ENCODE measurements around the gene CCND1.
"Not testable (repeated sequence)": the region's sequence is repeated elsewhere in the genome, so short reads cannot be mapped to it uniquely, and the experiment has no call there.

CCND1 gene

GRCh38 chr11:69622097-69622681 is 18.8 kb upstream of the CCND1 start:
- H3K4me2 ChIP-seq (ENCODE audit: low read length); H3K9ac ChIP-seq (ENCODE audit: low read depth, low read length); H3K4me3 ChIP-seq (ENCODE audit: low read length); H3K27me3 ChIP-seq (ENCODE audit: control insufficient read depth, insufficient read depth, low read length); H3K9me3 ChIP-seq (replicated peaks; ENCODE audit: low read length); H3K4me1 ChIP-seq (ENCODE audit: control insufficient read depth, insufficient read depth, low read length); H3K36me3 ChIP-seq (ENCODE audit: insufficient read depth, low read length): not testable (repeated sequence)

DNA sequence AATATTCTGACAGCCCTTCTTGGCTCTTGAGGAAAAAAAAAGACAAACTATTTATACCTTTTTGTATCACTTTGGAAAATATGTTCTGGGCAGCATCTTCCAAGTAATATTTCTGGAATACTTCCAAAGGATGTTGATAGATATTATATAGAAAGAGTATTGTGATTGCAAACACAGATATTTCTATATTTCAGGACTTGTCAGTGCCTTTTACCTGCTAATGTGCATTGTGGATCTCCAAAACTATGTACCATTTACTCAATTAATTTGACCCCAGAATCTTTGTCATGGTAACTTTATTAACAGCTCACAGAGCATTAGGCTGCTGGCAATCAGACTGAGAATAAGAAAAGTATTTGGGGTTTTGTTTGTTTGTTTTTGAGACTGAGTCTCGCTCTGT is 16.7 kb upstream of the CCND1 start:
- H3K9me3 ChIP-seq (replicated peaks; ENCODE audit: low read length), result no peaks in the 10 kb centered on the region
- no peak overlapping the region for H3K9ac ChIP-seq (ENCODE audit: low read depth, low read length)
- H3K4me3 ChIP-seq (ENCODE audit: low read length), result no peak overlapping the region
- peaks cover 3% of the 10 kb centered on the region for H3K27me3 ChIP-seq (ENCODE audit: control insufficient read depth, insufficient read depth, low read length)
- no peaks in the 10 kb centered on the region for H3K4me1 ChIP-seq (ENCODE audit: control insufficient read depth, insufficient read depth, low read length)
- H3K36me3 ChIP-seq (ENCODE audit: insufficient read depth, low read length), result no peaks in the 10 kb centered on the region
- H3K4me2 ChIP-seq (ENCODE audit: low read length), result no peak overlapping the region

- H3K36me3 ChIP-seq (ENCODE audit: insufficient read depth, low read length), result no peaks in the 10 kb centered on the region
- no peaks in the 10 kb centered on the region for H3K4me1 ChIP-seq (ENCODE audit: control insufficient read depth, insufficient read depth, low read length)
- no peaks in the 10 kb centered on the region for H3K9me3 ChIP-seq (replicated peaks; ENCODE audit: low read length)
- H3K9ac ChIP-seq (ENCODE audit: low read depth, low read length), result no peak overlapping the region
- peaks cover 3% of the 10 kb centered on the region for H3K27me3 ChIP-seq (ENCODE audit: control insufficient read depth, insufficient read depth, low read length)
- H3K4me3 ChIP-seq (ENCODE audit: low read length), result no peak overlapping the region
- H3K4me2 ChIP-seq (ENCODE audit: low read length), result no peak overlapping the region
These were observed 15.5 kb upstream of the CCND1 start for GRCh38 chr11:69625476-69625875.

DNA sequence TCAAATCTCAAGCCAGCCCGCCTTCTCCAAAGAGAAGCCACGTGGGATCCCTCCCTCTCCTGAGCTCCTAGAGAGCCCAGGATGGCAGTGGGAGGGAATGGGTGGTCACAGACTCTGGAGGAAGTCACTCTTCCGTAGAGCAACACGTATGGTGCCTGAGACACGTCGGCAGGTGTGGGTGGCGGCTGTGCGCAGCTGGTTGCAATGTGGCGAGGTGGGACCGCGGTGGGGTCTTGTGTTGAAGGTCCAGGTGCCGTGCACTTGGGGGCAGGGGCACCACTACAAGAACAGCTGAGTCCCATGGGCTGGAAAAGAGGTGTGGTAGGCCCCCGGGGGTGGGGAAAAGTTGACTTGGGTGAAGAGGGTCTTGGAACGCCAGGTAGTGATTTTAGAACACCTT is 13.4 kb upstream of the CCND1 start:
- H3K9me3 ChIP-seq (replicated peaks; ENCODE audit: low read length), result no peaks in the 10 kb centered on the region
- H3K4me1 ChIP-seq (ENCODE audit: control insufficient read depth, insufficient read depth, low read length), result no peaks in the 10 kb centered on the region
- no peak overlapping the region for H3K4me2 ChIP-seq (ENCODE audit: low read length)
- H3K27me3 ChIP-seq (ENCODE audit: control insufficient read depth, insufficient read depth, low read length), result peaks cover 3% of the 10 kb centered on the region
- no peak overlapping the region for H3K4me3 ChIP-seq (ENCODE audit: low read length)
- no peak overlapping the region for H3K9ac ChIP-seq (ENCODE audit: low read depth, low read length)
- H3K36me3 ChIP-seq (ENCODE audit: insufficient read depth, low read length), result no peaks in the 10 kb centered on the region

DNA sequence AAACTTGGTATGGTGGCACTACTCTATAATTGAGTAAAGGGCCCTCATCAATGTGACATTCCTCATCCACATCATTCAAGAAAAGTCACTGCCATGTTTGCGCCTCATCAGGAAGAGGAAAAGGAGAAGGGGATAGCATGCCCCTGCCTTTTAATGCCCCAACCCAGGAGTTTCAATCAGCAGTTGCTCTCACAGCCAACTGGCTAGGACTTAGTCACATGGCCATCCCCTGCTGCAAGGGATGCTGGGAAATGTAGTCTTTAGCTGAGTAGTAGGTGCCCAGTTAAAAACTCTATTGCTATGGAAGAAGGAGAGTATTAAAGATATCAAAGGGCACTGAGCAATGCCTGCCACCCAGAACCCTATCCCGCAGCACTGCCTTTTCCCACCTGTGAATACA is 10.9 kb upstream of the CCND1 start:
- Histone ChIP-seq H3K36me3 (ENCODE audit: insufficient read depth, low read length) (no peaks in the 10 kb centered on the region), H3K9me3 (replicated peaks; ENCODE audit: low read length) (no peaks in the 10 kb centered on the region), H3K4me1 (ENCODE audit: control insufficient read depth, insufficient read depth, low read length) (no peaks in the 10 kb centered on the region), H3K27me3 (ENCODE audit: control insufficient read depth, insufficient read depth, low read length) (peaks cover 3% of the 10 kb centered on the region), H3K4me2 (ENCODE audit: low read length) (no peak overlapping the region), H3K4me3 (ENCODE audit: low read length) (no peak overlapping the region), H3K9ac (ENCODE audit: low read depth, low read length) (no peak overlapping the region)

DNA sequence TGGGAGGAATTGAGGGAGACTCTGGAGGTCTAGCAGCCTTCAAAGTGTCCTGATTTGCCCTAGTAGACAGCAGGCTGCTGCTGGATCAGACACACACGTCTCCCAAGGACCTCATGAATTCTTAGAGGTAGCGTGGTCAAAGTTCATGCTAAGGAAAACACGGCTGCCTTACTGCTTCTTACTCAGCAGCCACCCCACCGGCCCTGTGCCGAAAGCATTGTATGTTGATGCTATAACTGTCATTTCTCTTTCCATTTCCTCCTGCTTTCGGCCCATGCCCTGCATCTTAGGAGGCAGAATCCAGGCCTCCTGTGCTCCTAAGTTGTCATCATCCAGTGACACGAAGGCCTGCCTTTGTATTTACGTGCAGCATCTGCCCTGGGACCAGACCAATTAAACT is 10.5 kb upstream of the CCND1 start:
- peaks cover 3% of the 10 kb centered on the region for H3K27me3 ChIP-seq (ENCODE audit: control insufficient read depth, insufficient read depth, low read length)
- H3K4me1 ChIP-seq (ENCODE audit: control insufficient read depth, insufficient read depth, low read length), result no peaks in the 10 kb centered on the region
- H3K4me2 ChIP-seq (ENCODE audit: low read length), result no peak overlapping the region
- H3K4me3 ChIP-seq (ENCODE audit: low read length), result no peak overlapping the region
- H3K9ac ChIP-seq (ENCODE audit: low read depth, low read length), result no peak overlapping the region
- H3K9me3 ChIP-seq (replicated peaks; ENCODE audit: low read length), result no peaks in the 10 kb centered on the region
- H3K36me3 ChIP-seq (ENCODE audit: insufficient read depth, low read length), result no peaks in the 10 kb centered on the region

DNA sequence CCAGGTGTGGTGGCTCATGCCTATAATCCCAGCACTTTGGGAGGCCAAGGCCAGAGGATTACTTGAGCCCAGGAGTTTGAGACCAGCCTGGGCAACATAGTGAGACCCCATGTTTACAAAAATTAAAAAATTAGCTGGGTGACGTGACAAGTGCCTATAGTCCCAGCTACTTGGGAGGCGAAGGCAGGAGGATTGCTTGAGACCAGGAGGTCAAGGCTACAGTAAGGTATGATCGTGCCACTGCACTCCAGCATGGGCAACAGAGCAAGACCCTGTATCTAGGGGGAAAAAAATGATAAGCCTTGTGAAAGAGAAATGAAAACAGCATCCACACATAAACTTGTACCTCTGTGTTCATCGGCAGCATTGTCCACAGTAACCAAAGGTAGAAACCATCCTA is 8.1 kb upstream of the CCND1 start:
- Histone ChIP-seq H3K9ac (ENCODE audit: low read depth, low read length) (no peak overlapping the region), H3K27me3 (ENCODE audit: control insufficient read depth, insufficient read depth, low read length) (no peaks in the 10 kb centered on the region), H3K9me3 (replicated peaks; ENCODE audit: low read length) (no peaks in the 10 kb centered on the region), H3K4me2 (ENCODE audit: low read length) (no peak overlapping the region), H3K4me3 (ENCODE audit: low read length) (no peak overlapping the region), H3K36me3 (ENCODE audit: insufficient read depth, low read length) (no peaks in the 10 kb centered on the region), H3K4me1 (ENCODE audit: control insufficient read depth, insufficient read depth, low read length) (peaks cover 22% of the 10 kb centered on the region)

DNA sequence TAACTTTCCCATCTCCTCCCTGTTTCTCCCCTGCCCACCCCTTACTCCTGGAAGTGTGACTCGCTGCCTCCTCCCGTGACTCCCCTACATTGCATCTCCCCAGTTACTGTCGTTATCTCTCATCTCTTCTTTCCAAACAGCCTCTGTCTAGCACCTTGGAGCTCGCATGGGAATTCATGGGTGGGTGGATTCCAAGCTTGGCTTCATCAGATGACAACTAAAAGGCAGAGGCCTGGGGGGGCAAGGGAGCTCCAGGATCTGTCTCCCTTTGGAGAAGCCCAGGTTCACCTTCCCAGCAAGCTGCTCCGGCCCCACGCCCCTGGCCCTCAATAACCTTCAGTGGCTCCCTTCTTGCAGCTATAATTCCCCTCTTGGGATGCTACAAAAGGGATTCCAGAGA is 6.9 kb upstream of the CCND1 start:
- Histone ChIP-seq H3K9me3 (replicated peaks; ENCODE audit: low read length) (no peaks in the 10 kb centered on the region), H3K27me3 (ENCODE audit: control insufficient read depth, insufficient read depth, low read length) (no peaks in the 10 kb centered on the region), H3K4me1 (ENCODE audit: control insufficient read depth, insufficient read depth, low read length) (peaks cover 29% of the 10 kb centered on the region), H3K4me3 (ENCODE audit: low read length) (no peak overlapping the region), H3K4me2 (ENCODE audit: low read length) (no peak overlapping the region), H3K9ac (ENCODE audit: low read depth, low read length) (no peak overlapping the region), H3K36me3 (ENCODE audit: insufficient read depth, low read length) (no peaks in the 10 kb centered on the region)

DNA sequence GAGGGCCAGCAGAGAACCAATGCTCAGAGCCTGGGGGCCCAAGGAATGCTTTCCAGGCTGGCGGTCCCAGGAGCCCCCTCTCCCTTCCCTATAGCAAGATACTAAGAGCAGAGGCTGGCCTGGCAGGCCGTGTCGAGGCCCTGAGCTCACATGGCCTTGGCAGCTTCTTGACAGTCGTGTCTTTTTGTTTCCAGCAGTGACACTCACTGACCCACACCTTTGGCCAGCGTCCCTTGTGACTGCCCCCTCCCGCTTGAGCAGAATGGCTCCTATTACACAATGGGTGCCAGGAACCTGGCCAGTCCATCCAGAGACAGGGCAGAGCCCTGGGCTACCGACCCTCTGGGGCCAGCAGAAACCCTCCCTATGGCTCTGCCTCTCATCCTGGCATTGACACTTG is 6.4 kb upstream of the CCND1 start:
- Histone ChIP-seq H3K9me3 (replicated peaks; ENCODE audit: low read length) (no peaks in the 10 kb centered on the region), H3K27me3 (ENCODE audit: control insufficient read depth, insufficient read depth, low read length) (no peaks in the 10 kb centered on the region), H3K4me3 (ENCODE audit: low read length) (no peak overlapping the region), H3K4me2 (ENCODE audit: low read length) (no peak overlapping the region), H3K4me1 (ENCODE audit: control insufficient read depth, insufficient read depth, low read length) (peaks cover 29% of the 10 kb centered on the region), H3K9ac (ENCODE audit: low read depth, low read length) (no peak overlapping the region), H3K36me3 (ENCODE audit: insufficient read depth, low read length) (no peaks in the 10 kb centered on the region)

DNA sequence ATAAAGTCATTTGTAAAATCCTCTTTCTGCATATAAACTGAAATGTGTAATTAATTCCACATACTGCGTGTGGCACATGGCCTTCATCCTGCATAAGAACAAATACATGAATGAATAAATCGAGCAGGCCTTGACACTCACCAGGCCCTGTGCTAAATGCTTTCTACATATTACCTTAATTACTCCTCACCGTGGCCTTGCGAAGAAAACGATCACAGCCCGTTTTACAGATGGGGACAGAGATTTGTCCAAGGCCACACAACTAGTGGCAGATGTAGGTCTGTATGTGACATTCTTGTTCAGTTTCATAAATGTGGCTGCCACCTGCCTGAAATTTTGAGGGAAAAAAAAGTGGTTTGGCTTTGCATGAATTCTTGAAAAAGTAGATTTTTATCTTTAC is 5.8 kb upstream of the CCND1 start:
- Histone ChIP-seq H3K4me3 (ENCODE audit: low read length) (no peak overlapping the region), H3K9me3 (replicated peaks; ENCODE audit: low read length) (no peaks in the 10 kb centered on the region), H3K9ac (ENCODE audit: low read depth, low read length) (no peak overlapping the region), H3K27me3 (ENCODE audit: control insufficient read depth, insufficient read depth, low read length) (no peaks in the 10 kb centered on the region), H3K4me1 (ENCODE audit: control insufficient read depth, insufficient read depth, low read length) (peaks cover 35% of the 10 kb centered on the region), H3K36me3 (ENCODE audit: insufficient read depth, low read length) (no peaks in the 10 kb centered on the region), H3K4me2 (ENCODE audit: low read length) (no peak overlapping the region)

- H3K4me3 ChIP-seq (ENCODE audit: low read length), result peak overlapping the region; percentile 67
- no peaks in the 10 kb centered on the region for H3K36me3 ChIP-seq (ENCODE audit: insufficient read depth, low read length)
- no peaks in the 10 kb centered on the region for H3K9me3 ChIP-seq (replicated peaks; ENCODE audit: low read length)
- H3K4me2 ChIP-seq (ENCODE audit: low read length), result peak overlapping the region; percentile 89
- peaks cover 37% of the 10 kb centered on the region for H3K4me1 ChIP-seq (ENCODE audit: control insufficient read depth, insufficient read depth, low read length)
- peak overlapping the region; percentile 79 for H3K9ac ChIP-seq (ENCODE audit: low read depth, low read length)
- no peaks in the 10 kb centered on the region for H3K27me3 ChIP-seq (ENCODE audit: control insufficient read depth, insufficient read depth, low read length)
These were observed 5.0 kb upstream of the CCND1 start for GRCh38 chr11:69635804-69636511.

- Histone ChIP-seq H3K36me3 (ENCODE audit: insufficient read depth, low read length) (peaks cover 4% of the 10 kb centered on the region), H3K9me3 (replicated peaks; ENCODE audit: low read length) (no peaks in the 10 kb centered on the region), H3K4me1 (ENCODE audit: control insufficient read depth, insufficient read depth, low read length) (peaks cover 37% of the 10 kb centered on the region), H3K9ac (ENCODE audit: low read depth, low read length) (peak overlapping the region; percentile 79), H3K27me3 (ENCODE audit: control insufficient read depth, insufficient read depth, low read length) (no peaks in the 10 kb centered on the region), H3K4me3 (ENCODE audit: low read length) (peak overlapping the region; percentile 67), H3K4me2 (ENCODE audit: low read length) (peak overlapping the region; percentile 89)
These were observed 4.3 kb upstream of the CCND1 start for GRCh38 chr11:69636512-69637197.
